HL-60 (cell line): ENCODE data around the gene GPC5.

ENCODE experiments used
- DNase-seq, 2 experiments: peaks; one replicate each; pipeline ENCODE4 v3.0.0-alpha.2; 2010 to 2020; ENCODE audit warnings: low read depth in 1 of 2, low spot score in 1 of 2
- H3K27ac ChIP-seq: fragments of 250-450 bp; sonication (Bioruptor Pico); replicated peaks from 2 replicates; pipeline ENCODE4 v1.5.1; 2020; ENCODE audit warnings: mild to moderate bottlenecking, moderate library complexity
- H3K27me3 ChIP-seq: fragments of 250-450 bp; sonication (Bioruptor Pico); 2 replicates; pipeline ENCODE4 v1.5.1; 2021; ENCODE audit warnings: mild to moderate bottlenecking, moderate library complexity; ENCODE audit not compliant: insufficient read depth, poor library complexity, severe bottlenecking
- H3K4me3 ChIP-seq: replicated peaks from 2 replicates; pipeline ENCODE4 v1.5.1; 2011; ENCODE audit warnings: mild to moderate bottlenecking, control low read depth, low read length; ENCODE audit not compliant: insufficient read depth
- CTCF ChIP-seq: IDR thresholded peaks from one replicate; pipeline ENCODE4 v1.5.1; 2011; ENCODE audit warnings: low read length, control low read depth, inconsistent platforms; ENCODE audit not compliant: insufficient read depth
- GABPA ChIP-seq: IDR thresholded peaks from 2 replicates; pipeline ENCODE4 v1.6.1; 2012; ENCODE audit warnings: low read depth
- POLR2AphosphoS5 ChIP-seq: IDR thresholded peaks from 2 replicates; pipeline ENCODE4 v1.6.1; 2012; ENCODE audit warnings: low read depth
- REST ChIP-seq: IDR thresholded peaks from 2 replicates; pipeline ENCODE4 v1.6.1; 2012; ENCODE audit warnings: low read depth; ENCODE audit not compliant: insufficient replicate concordance
- SPI1 ChIP-seq: IDR thresholded peaks from 2 replicates; pipeline ENCODE4 v1.6.1; 2012; ENCODE audit warnings: low read depth, mild to moderate bottlenecking, borderline replicate concordance

GPC5 gene

GRCh38 chr13:91659256-91660075, 261.0 kb downstream of the GPC5 start:
- Histone ChIP-seq H3K27me3 (no peaks in the 10 kb centered on the region), H3K27ac (no peak overlapping the region), H3K4me3 (no peak overlapping the region)
- DNase-seq: no peak
- TF ChIP-seq SPI1 (no peak), CTCF (no peak), POLR2AphosphoS5 (no peak)

- Histone ChIP-seq H3K4me3 (no peak overlapping the region), H3K27ac (no peak overlapping the region), H3K27me3 (no peaks in the 10 kb centered on the region)
- no peak for TF ChIP-seq REST
- no peak for TF ChIP-seq SPI1
- TF ChIP-seq CTCF: no peak
- no peak for TF ChIP-seq GABPA
- no peak for TF ChIP-seq POLR2AphosphoS5
- DNase-seq: no peak
These were observed 261.6 kb downstream of the GPC5 start for GRCh38 chr13:91660076-91660415.

GRCh38 chr13:91661692-91662490, 263.5 kb downstream of the GPC5 start:
- DNase-seq: no peak
- no peak for TF ChIP-seq GABPA
- no peak for TF ChIP-seq CTCF
- no peak for TF ChIP-seq REST
- TF ChIP-seq SPI1: no peak
- TF ChIP-seq POLR2AphosphoS5: no peak
- no peak overlapping the region for H3K27ac ChIP-seq
- no peak overlapping the region for H3K4me3 ChIP-seq
- no peaks in the 10 kb centered on the region for H3K27me3 ChIP-seq
